D721Med (cell line): ENCODE data around the gene TBL3.

ENCODE experiments used
- DNase-seq: peaks from one replicate; pipeline ENCODE4 v3.0.0; 2011; ENCODE audit warnings: low spot score; ENCODE audit not compliant: insufficient read length
- FAIRE-seq: peaks from 2 replicates; lab custom pipeline; 2011; peaks lifted over from hg19 to GRCh38; lab: Jason Lieb, UNC
- TF ChIP-seq, protein P1 (sequence below): IDR thresholded peaks from 2 replicates; pipeline ENCODE4 v1.5.1; 2012; ENCODE audit warnings: mild to moderate bottlenecking, control low read depth; ENCODE audit not compliant: insufficient read depth; ENCODE audit errors: missing control alignments

Gene TBL3

DNA sequence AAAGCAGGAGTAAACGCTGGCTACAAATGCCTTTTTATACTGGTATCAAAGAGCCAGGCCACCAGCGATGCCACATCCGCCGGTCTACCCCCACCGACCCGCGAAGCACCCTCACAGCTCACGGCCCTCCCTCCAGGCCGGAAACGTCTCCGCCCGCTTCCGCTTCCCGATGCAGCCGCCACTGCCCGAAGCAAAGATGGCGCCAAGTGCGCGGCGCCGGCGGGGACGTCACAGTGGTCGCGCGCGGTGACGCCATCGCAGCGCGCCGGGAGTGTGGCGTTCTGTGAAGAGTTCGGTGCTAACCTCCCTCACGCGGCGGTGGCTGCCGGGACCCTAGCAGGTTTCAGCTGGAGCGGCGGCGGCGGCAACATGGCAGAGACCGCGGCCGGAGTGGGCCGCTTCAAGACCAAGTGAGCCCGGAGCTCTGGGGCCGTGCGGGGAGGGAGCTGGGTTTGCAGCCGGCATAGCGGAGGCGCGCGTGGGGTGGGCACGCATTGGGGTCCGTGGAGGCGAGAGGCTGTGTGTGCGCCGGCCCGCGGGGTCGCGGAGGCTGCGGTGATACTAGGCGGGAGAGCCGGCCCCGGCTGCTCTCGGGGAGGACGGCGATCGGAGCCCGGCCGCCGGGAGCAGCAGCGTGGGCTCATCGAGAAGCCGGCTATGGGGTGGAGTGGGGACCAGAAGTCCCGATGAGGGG is at the start of gene TBL3:
Gene TBL3 (plus strand): TSS at position 258 of the 694 bp plus-strand sequence. CDS start 112 bp downstream, at position 370.
- DNase-seq (peak; percentile 99), FAIRE-seq (no peak)
- TF ChIP-seq, protein P1, sequence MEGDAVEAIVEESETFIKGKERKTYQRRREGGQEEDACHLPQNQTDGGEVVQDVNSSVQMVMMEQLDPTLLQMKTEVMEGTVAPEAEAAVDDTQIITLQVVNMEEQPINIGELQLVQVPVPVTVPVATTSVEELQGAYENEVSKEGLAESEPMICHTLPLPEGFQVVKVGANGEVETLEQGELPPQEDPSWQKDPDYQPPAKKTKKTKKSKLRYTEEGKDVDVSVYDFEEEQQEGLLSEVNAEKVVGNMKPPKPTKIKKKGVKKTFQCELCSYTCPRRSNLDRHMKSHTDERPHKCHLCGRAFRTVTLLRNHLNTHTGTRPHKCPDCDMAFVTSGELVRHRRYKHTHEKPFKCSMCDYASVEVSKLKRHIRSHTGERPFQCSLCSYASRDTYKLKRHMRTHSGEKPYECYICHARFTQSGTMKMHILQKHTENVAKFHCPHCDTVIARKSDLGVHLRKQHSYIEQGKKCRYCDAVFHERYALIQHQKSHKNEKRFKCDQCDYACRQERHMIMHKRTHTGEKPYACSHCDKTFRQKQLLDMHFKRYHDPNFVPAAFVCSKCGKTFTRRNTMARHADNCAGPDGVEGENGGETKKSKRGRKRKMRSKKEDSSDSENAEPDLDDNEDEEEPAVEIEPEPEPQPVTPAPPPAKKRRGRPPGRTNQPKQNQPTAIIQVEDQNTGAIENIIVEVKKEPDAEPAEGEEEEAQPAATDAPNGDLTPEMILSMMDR: no peak

DNA sequence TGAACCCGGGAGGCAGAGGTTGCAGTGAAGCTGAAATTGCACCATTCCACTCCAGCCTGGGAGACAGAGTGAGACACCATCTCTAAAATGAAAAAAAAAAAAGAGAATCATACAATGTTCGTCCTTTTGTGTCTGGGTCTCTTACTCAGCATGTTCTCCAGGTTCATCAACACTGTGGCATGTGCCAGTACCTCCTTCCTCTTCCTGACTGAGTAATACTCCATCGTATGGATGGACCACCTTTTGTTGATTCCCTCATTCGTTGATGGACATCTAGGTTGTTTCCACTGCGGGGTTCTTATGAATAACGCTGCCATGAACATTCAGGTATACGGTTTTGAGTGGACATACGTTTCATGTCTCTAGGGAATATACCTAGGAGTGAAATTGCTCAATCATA is 49.5 kb upstream of the TBL3 start:
- DNase-seq (no peak), FAIRE-seq (no peak)
- TF ChIP-seq, protein P1: no peak

DNA sequence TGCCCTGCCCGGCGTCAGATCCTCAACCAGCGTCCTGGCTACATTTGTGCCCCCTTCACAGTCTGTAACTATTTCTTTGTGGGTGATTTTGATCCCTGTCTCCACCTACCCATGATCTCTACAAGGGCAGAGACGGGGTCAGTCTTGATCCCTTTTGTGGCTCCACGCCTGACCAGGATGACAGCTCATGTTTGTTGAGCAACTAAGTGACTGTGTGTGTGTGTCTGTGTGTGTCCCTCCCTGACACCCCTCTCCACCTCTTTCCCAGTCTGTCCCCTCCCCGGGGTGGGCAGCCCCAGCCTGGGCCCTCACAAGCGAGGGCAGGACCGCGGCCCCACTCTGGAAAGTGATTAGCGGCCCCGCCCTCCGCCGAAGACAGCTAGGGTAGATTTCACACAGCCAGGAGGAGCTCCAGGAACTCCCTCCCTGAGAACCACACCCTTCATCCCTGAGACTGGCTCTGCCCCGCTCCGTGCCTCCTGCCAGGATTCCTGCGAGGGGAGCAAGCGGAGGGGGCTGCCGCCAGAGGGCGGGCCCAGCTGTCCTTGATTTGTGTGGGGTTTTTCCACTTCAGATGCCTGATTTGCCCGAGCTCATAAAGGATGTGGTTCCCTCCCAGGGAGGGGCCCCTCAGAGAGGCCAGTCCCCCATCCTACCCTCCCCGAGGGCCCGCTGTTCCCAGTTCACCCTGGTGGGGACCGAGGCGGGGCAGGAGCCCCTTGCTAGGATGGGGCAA is 48.4 kb upstream of the TBL3 start:
- DNase-seq (no peak), FAIRE-seq (no peak)
- TF ChIP-seq, protein P1: peak; percentile 30

DNA sequence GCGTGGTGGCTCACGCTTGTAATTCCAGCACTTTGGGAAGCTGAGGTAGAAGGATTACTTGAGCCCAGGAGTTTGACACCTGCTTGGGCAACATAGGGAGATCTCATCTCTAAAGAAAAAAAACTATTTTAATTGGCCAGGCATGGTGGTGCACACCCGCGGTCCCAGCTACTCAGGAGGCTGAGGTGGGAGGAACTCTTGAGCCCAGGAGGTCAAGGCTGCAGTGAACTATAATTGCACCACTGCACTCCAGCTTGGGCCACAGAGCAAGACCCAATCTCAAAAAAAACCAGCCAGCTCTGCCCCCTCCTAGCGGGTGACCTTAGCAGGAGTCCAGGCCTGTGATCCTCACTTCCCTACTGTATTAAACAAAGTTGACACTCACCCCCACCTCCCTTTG is 47.8 kb upstream of the TBL3 start:
- TF ChIP-seq, protein P1: no peak
- DNase-seq (no peak), FAIRE-seq (no peak)

DNA sequence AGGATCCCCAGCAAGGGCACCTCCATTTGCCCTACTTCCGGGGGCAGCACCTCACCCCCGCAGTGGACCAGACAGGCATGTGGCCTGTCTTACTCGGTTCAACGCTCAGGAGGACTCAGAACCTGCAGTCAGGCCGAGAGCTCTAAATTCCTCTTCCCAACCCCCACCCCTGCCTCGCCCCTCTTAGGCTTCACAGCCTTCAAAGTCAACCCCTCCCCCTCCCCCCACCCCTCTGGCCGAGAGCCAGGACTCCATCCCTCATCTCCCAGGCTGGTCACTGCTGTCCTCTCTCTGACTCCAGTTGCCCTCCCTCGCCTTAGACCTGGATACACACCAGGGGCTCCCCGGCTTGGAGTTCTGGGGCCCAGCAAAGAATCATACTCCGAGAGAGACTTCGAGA is 45.6 kb upstream of the TBL3 start:
- DNase-seq (no peak), FAIRE-seq (no peak)
- TF ChIP-seq, protein P1: no peak

DNA sequence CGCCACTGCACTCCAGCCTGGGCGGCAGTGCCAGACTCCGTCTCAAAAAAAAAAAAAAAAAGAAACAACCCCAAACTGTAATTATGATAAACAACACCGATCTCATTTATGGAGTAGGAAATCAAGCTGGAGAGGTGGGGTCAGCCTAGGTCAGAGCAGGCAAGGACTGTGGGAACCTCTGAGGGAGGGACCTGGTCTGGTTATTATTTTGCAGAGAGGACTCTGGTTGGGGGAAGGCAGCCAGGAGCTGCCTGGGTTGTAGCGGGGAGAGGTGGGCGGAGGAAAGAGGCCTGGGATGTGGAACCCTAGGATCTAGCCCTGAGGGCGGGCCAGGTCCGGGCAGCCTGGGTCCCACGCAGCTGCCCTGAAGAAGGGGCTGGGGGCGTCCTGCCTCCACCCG is 42.7 kb upstream of the TBL3 start:
- TF ChIP-seq, protein P1: no peak
- DNase-seq: no peak
- no peak for FAIRE-seq
